HL-60 (cell line): ENCODE results near the gene STARD10.
"Not testable (repeated sequence)": the region's sequence is repeated elsewhere in the genome, so short reads cannot be mapped to it uniquely, and the experiment has no call there.

Source experiments
- CTCF ChIP-seq: IDR thresholded peaks from one replicate; pipeline ENCODE4 v1.5.1; 2011; ENCODE audit warnings: low read length, control low read depth, inconsistent platforms; ENCODE audit not compliant: insufficient read depth
- POLR2AphosphoS5 ChIP-seq: IDR thresholded peaks from 2 replicates; pipeline ENCODE4 v1.6.1; 2012; ENCODE audit warnings: low read depth
- REST ChIP-seq: IDR thresholded peaks from 2 replicates; pipeline ENCODE4 v1.6.1; 2012; ENCODE audit warnings: low read depth; ENCODE audit not compliant: insufficient replicate concordance
- SPI1 ChIP-seq: IDR thresholded peaks from 2 replicates; pipeline ENCODE4 v1.6.1; 2012; ENCODE audit warnings: low read depth, mild to moderate bottlenecking, borderline replicate concordance

- not testable (repeated sequence) for TF ChIP-seq CTCF, SPI1, POLR2AphosphoS5, REST
These were observed 33.8 kb upstream of the STARD10 start for GRCh38 chr11:72827656-72828055.
